Measurements from ENCODE around the gene AP4M1.

AP4M1 gene

GRCh38 chr7:100153708-100154535 lies 52.5 kb downstream of the AP4M1 start:
- in situ Hi-C loops (cut with HindIII; ENCODE audit: low pct_unique_long_range_greater_than_20kb, low sequenced_read_pairs): no loop called here
- DNase-seq (ENCODE audit: low read depth in 1 of 2, low spot score in 1 of 2): no peak
- no peak for TF ChIP-seq JUND (IDR thresholded peaks at IDR 0.05; ENCODE audit: low read depth)

- in situ Hi-C loops (cut with HindIII; ENCODE audit: low pct_unique_long_range_greater_than_20kb, low sequenced_read_pairs): no loop called here
- DNase-seq (ENCODE audit: low read depth in 1 of 2, low spot score in 1 of 2): no peak
- TF ChIP-seq JUND (IDR thresholded peaks at IDR 0.05; ENCODE audit: low read depth): no peak
These were observed 53.4 kb downstream of the AP4M1 start for GRCh38 chr7:100154651-100155491.

- DNase-seq (ENCODE audit: low read depth in 1 of 2, low spot score in 1 of 2): no peak
These were observed 54.3 kb downstream of the AP4M1 start for GRCh38 chr7:100155553-100156317.

GRCh38 chr7:100156331-100157068 lies 55.1 kb downstream of the AP4M1 start:
- no peak for DNase-seq (ENCODE audit: low read depth in 1 of 2, low spot score in 1 of 2)

More at GRCh38 chr7:100155553-100156317, 54.3 kb downstream of the AP4M1 start:
- TF ChIP-seq JUND (IDR thresholded peaks at IDR 0.05; ENCODE audit: low read depth): no peak
- in situ Hi-C loops (cut with HindIII; ENCODE audit: low pct_unique_long_range_greater_than_20kb, low sequenced_read_pairs): no loop called here

GRCh38 chr7:100157069-100157333 lies 55.6 kb downstream of the AP4M1 start:
- no peak for TF ChIP-seq JUND (IDR thresholded peaks at IDR 0.05; ENCODE audit: low read depth)
- DNase-seq (ENCODE audit: low read depth in 1 of 2, low spot score in 1 of 2): no peak
- in situ Hi-C loops (cut with HindIII; ENCODE audit: low pct_unique_long_range_greater_than_20kb, low sequenced_read_pairs): no loop called here

More at GRCh38 chr7:100156331-100157068, 55.1 kb downstream of the AP4M1 start:
- TF ChIP-seq JUND (IDR thresholded peaks at IDR 0.05; ENCODE audit: low read depth): no peak
- in situ Hi-C loops (cut with HindIII; ENCODE audit: low pct_unique_long_range_greater_than_20kb, low sequenced_read_pairs): no loop called here

GRCh38 chr7:100157334-100158228 lies 56.1 kb downstream of the AP4M1 start:
- DNase-seq (ENCODE audit: low read depth in 1 of 2, low spot score in 1 of 2): peak in 1 of 2 experiments; percentile 35
- in situ Hi-C loops (cut with HindIII; ENCODE audit: low pct_unique_long_range_greater_than_20kb, low sequenced_read_pairs): no loop called here
- no peak for TF ChIP-seq JUND (IDR thresholded peaks at IDR 0.05; ENCODE audit: low read depth)

All from T47D (cell line).